ENCODE data around the gene ASXL2. TPM values are rescaled to one million over a fixed set of nuclear protein-coding genes. Genes with fewer than 3 reads are reported as not detected.
A peak's percentile ranks its signal among the peaks of the same experiment; 100 is the strongest.

ASXL2 gene
- total RNA-seq, 6 experiments from 2014 or later, result 9.1 to 13.4 (median 12.0) TPM

DNA sequence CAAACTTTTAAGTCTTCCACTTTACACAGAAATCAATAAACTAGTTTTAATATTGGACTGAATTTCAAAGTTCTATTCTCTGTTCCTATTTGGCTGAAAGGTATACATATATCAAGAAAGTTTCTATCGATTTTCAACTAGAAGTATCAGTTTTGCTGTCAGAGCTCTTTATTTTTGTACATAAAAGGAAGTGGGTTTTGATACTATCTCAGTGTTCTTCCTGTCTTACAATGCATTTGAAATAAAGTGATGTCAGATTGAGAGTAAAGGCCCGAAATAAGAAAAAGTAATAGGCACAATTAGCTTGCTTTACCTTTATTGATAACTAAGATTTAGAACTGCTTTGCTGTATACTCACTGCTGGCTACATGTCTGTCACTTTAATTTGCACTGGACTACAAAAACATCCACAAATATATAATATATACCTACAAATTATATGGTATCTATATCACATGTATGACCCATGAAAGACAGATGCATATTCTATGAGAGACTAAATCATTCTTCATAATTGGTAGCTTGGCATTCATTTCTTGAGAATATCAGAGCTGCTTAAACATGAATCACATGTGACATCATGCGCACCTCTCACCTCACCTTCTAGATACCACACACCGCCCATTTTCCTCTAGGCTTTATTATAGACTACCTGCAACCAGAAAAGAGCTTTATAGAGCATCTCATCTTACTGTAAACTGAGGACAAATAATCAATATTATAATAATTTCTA, 83.6 kb downstream of the ASXL2 start:
- no peak overlapping the region for H3K4me3 ChIP-seq
- intact Hi-C loops (cut with DNase I), result no loop called here
- WGBS (ENCODE audit: insufficient coverage, low coverage, low lambda C conversion rate, missing lambda C conversion rate), result 63% methylated on average over 4 of the region's 4 CpGs
- peaks cover 0 to 47% (median 7%) of the 10 kb centered on the region in 4 donors for H3K4me1 ChIP-seq
- no peaks in the 10 kb centered on the region for H3K27me3 ChIP-seq
- no peaks in the 10 kb centered on the region for H3K36me3 ChIP-seq
- no peak for DNase-seq
- no peaks in the 10 kb centered on the region for H3K9me3 ChIP-seq
- no peak for TF ChIP-seq POLR2A (IDR thresholded peaks at IDR 0.05)
- TF ChIP-seq, protein P1, sequence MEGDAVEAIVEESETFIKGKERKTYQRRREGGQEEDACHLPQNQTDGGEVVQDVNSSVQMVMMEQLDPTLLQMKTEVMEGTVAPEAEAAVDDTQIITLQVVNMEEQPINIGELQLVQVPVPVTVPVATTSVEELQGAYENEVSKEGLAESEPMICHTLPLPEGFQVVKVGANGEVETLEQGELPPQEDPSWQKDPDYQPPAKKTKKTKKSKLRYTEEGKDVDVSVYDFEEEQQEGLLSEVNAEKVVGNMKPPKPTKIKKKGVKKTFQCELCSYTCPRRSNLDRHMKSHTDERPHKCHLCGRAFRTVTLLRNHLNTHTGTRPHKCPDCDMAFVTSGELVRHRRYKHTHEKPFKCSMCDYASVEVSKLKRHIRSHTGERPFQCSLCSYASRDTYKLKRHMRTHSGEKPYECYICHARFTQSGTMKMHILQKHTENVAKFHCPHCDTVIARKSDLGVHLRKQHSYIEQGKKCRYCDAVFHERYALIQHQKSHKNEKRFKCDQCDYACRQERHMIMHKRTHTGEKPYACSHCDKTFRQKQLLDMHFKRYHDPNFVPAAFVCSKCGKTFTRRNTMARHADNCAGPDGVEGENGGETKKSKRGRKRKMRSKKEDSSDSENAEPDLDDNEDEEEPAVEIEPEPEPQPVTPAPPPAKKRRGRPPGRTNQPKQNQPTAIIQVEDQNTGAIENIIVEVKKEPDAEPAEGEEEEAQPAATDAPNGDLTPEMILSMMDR (IDR thresholded peaks at IDR 0.05), result no peak
- no peak for ATAC-seq
- no peak overlapping the region for H3K27ac ChIP-seq

DNA sequence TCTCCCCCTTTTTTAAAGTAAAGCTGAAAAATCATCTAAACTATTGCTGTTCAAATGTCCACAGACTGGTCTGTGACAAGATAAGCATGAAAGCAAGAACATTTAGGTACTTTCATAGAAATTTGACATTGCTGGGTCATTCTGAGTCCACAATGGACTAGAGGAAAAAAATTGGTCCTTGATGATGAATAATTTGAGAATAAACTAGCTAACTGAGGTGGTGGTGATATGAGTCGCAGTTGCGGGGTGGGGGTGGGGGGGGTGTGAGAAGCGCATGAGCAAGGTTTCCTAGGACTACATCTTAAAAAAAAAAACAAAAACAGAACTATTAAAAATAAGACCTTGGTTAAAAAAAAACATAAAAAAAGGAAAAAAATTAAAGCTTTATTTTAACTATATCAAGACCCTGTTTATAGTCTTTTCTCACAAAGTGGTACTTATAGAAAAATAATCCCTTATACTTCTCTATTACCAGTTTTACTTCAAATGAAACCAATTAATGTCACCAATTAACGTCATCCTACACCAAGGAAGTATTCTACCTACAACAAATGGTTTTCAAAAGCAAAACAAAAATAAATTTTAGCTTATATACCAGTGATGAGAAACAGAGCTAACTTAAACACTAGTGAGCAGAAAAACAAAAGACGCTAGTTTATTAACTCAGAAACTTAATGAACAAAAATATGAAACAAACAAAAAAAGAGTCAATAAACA, 88.1 kb downstream of the ASXL2 start:
- ATAC-seq, result no peak
- Histone ChIP-seq H3K4me1 (peaks cover 0 to 50% (median 9%) of the 10 kb centered on the region in 4 donors), H3K27me3 (no peaks in the 10 kb centered on the region), H3K9me3 (no peaks in the 10 kb centered on the region), H3K4me3 (no peak overlapping the region), H3K36me3 (no peaks in the 10 kb centered on the region), H3K27ac (no peak overlapping the region)
- no peak for DNase-seq
- WGBS (ENCODE audit: insufficient coverage, low coverage, low lambda C conversion rate, missing lambda C conversion rate), result 91% methylated on average over 2 of the region's 5 CpGs
- TF ChIP-seq, protein P1 (IDR thresholded peaks at IDR 0.05), result no peak
- no peak for TF ChIP-seq POLR2A (IDR thresholded peaks at IDR 0.05)
- intact Hi-C loops (cut with DNase I), result no loop called here

DNA sequence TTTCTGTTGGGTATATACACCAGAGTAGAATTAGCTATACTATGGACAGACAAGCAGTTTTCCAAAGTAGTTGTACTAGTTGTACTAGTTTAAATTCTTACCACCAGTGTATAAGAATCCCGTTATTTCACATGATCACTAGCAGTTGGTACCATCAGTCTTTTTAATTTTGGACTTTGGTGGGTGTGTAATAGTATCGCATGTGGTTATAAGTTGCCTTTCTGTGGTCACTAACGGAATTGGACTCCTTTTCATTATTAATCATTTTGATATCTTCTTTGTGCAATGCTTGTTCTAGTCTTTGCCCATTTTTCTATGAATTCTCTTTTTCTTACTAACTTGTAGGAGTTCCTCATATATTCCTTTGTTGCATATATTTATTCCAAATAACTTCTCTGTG, 89.8 kb downstream of the ASXL2 start:
- Histone ChIP-seq H3K27ac (no peak overlapping the region), H3K4me1 (peaks cover 0 to 38% (median 9%) of the 10 kb centered on the region in 4 donors), H3K36me3 (no peaks in the 10 kb centered on the region), H3K27me3 (no peaks in the 10 kb centered on the region), H3K9me3 (no peaks in the 10 kb centered on the region), H3K4me3 (no peak overlapping the region)
- 83% methylated on average over 3 of the region's 3 CpGs for WGBS (ENCODE audit: insufficient coverage, low coverage, low lambda C conversion rate, missing lambda C conversion rate)
- intact Hi-C loops (cut with DNase I), result no loop called here
- ATAC-seq (no peak), DNase-seq (no peak)
- TF ChIP-seq, protein P1 (IDR thresholded peaks at IDR 0.05), result no peak
- TF ChIP-seq POLR2A (IDR thresholded peaks at IDR 0.05), result no peak

DNA sequence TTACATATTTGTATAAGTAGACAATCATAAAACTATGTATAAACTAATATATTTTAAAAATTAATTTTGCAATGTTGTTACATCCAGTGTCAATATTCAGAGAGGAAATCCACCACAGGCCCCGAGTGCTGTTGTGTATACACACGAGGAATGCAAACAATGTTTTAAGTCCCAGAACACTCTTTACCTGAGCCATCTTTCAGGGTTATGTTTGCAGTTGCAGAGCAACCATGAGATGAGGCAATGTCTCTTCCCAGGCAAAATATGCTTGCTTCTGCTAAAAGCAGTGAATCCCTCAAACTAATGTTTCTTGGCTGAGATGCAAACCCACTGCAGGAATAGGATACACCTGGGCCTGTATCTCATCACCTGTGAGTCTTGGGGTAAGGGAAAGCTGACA, 91.3 kb downstream of the ASXL2 start:
- Histone ChIP-seq H3K27ac (peak overlapping the region in 1 of 3 donors; percentile 10), H3K27me3 (no peaks in the 10 kb centered on the region), H3K4me1 (peaks cover 0 to 38% (median 9%) of the 10 kb centered on the region in 4 donors), H3K9me3 (no peaks in the 10 kb centered on the region), H3K4me3 (no peak overlapping the region), H3K36me3 (no peaks in the 10 kb centered on the region)
- TF ChIP-seq POLR2A (IDR thresholded peaks at IDR 0.05), result no peak
- TF ChIP-seq, protein P1 (IDR thresholded peaks at IDR 0.05), result no peak
- intact Hi-C loops (cut with DNase I), result no loop called here
- peak in 1 of 3 donors; percentile 59 for DNase-seq
- WGBS (ENCODE audit: insufficient coverage, low coverage, low lambda C conversion rate, missing lambda C conversion rate), result 33% methylated on average over 2 of the region's 2 CpGs
- peak; percentile 96 to 99 (median 97) for ATAC-seq
